HepG2 (cell line): ENCODE data around the gene AK4. TPM values are rescaled to one million over a fixed set of nuclear protein-coding genes. Genes with fewer than 3 reads are reported as not detected.
A peak's percentile ranks its signal among the peaks of the same experiment; 100 is the strongest.

Experiments used
- ATAC-seq: fragments of 200-7000 bp; cut with Tn5 transposase; 3 replicates; pipeline ENCODE4 v1.9.1; 2020; ENCODE audit warnings: mild to moderate bottlenecking, moderate library complexity
- BruUV-seq: library from RNA; stranded (reverse); fragments of 400-500 nt; replicated peaks from 2 replicates; lab custom pipeline; 2021; lab: Mats Ljungman, UMichigan
- CTCF ChIA-PET: fragments of 300-600 bp; formaldehyde crosslinking; extraction: SDS; loops from one replicate; lab custom pipeline; 2021; ENCODE audit warnings: low total read pairs, inconsistent platforms, low intra/inter-chr PET ratio; lab: Yijun Ruan, JAX
- POLR2A ChIA-PET: fragments of 350-600 bp; sonication (Branson Sonifier 250); formaldehyde crosslinking; loops from one replicate; lab custom pipeline; 2020; ENCODE audit warnings: antibody characterized with exemption, inconsistent platforms; lab: Yijun Ruan, JAX
- DNase-seq: peaks from one replicate; pipeline ENCODE4 v3.0.0-alpha.2; 2015; ENCODE audit warnings: low spot score
- FAIRE-seq: peaks from 3 replicates; lab custom pipeline; 2011; peaks lifted over from hg19 to GRCh38; lab: Jason Lieb, UNC
- H2AFZ ChIP-seq: one replicate; pipeline ENCODE4 v1.6.1; 2011; ENCODE audit warnings: low read length, inconsistent platforms
- H3K27ac ChIP-seq: fragments of 300-600 bp; 3 replicates; pipeline ENCODE4 v1.8.0; 2011; ENCODE audit warnings: mixed run types, mild to moderate bottlenecking, mixed read lengths, low read length, inconsistent platforms; ENCODE audit not compliant: insufficient read depth; ENCODE audit errors: extremely low read length
- H3K27me3 ChIP-seq, 2 experiments: fragments of 200-600 bp in 1 of 2; 2 replicates in 1 of 2; 3 replicates in 1 of 2; pipeline versions ENCODE4 v1.6.0 to v1.8.0; 2011; ENCODE audit warnings: low read length in 2 of 2, mild to moderate bottlenecking in 2 of 2, moderate library complexity in 2 of 2, inconsistent platforms in 1 of 2; ENCODE audit not compliant: insufficient read depth in 2 of 2, control insufficient read depth in 1 of 2
- H3K36me3 ChIP-seq, 2 experiments: fragments of 200-600 bp in 1 of 2; replicated peaks in 1 of 2; 2 replicates in 1 of 2; 3 replicates in 1 of 2; pipeline versions ENCODE4 v1.5.1 to v1.8.0; 2011; ENCODE audit warnings: low read length in 2 of 2, inconsistent platforms in 1 of 2; ENCODE audit not compliant: insufficient read depth in 2 of 2, control insufficient read depth in 1 of 2
- H3K4me1 ChIP-seq: 2 replicates; pipeline ENCODE4 v1.5.1; 2012; ENCODE audit warnings: low read length, inconsistent platforms; ENCODE audit not compliant: insufficient read depth
- H3K4me2 ChIP-seq: 2 replicates; pipeline ENCODE4 v1.6.0; 2011; ENCODE audit warnings: low read depth, low read length, inconsistent platforms
- H3K4me3 ChIP-seq, 3 experiments: fragments of 200-600 bp in 1 of 3; sonication (generic), shearing (Covaris generic) in 1 of 3; replicated peaks in 1 of 3; 2 replicates each; pipeline ENCODE4 v1.5.1; 2011 to 2016; ENCODE audit warnings: low read length in 3 of 3, inconsistent platforms in 2 of 3, low read depth in 2 of 3, mild to moderate bottlenecking in 2 of 3, control low read depth in 1 of 3, mixed read lengths in 1 of 3; ENCODE audit not compliant: insufficient read depth in 1 of 3
- H3K79me2 ChIP-seq: one replicate; pipeline ENCODE4 v1.6.1; 2011; ENCODE audit warnings: low read length, inconsistent platforms; ENCODE audit not compliant: insufficient read depth
- H3K9ac ChIP-seq: 2 replicates; pipeline ENCODE4 v1.6.0; 2011; ENCODE audit warnings: mild to moderate bottlenecking, low read depth, low read length, inconsistent platforms; ENCODE audit not compliant: insufficient read depth
- H3K9me3 ChIP-seq: 2 replicates; pipeline ENCODE4 v1.5.1; 2012; ENCODE audit warnings: mild to moderate bottlenecking, low read length
- H4K20me1 ChIP-seq: 2 replicates; pipeline ENCODE4 v1.6.0; 2011; ENCODE audit warnings: inconsistent platforms, mild to moderate bottlenecking, low read length, moderate library complexity; ENCODE audit not compliant: insufficient read depth
- ASH2L ChIP-seq: fragments of 300-600, 200-600 bp; sonication (generic); IDR thresholded peaks from 2 replicates; pipeline ENCODE4 v1.7.0; 2017; ENCODE audit warnings: low read depth, mild to moderate bottlenecking, moderate library complexity, mixed read lengths, low read length; ENCODE audit not compliant: insufficient read length
- EED ChIP-seq: sonication (generic); formaldehyde crosslinking; IDR thresholded peaks from 2 replicates; pipeline ENCODE4 v1.5.0; 2020; ENCODE audit warnings: mild to moderate bottlenecking, missing genetic modification reagents
- FOXA3 ChIP-seq: IDR thresholded peaks from 2 replicates; pipeline ENCODE4 v1.6.1; 2016; ENCODE audit warnings: missing genetic modification reagents, missing compliant biosample characterization
- FOXM1 ChIP-seq: sonication (generic); formaldehyde crosslinking; IDR thresholded peaks from 2 replicates; pipeline ENCODE4 v1.5.0; 2020; ENCODE audit warnings: missing genetic modification reagents
- KLF16 ChIP-seq, 2 experiments: sonication (generic) in 1 of 2; formaldehyde crosslinking in 1 of 2; IDR thresholded peaks; 2 replicates each; pipeline versions ENCODE4 v1.6.1 to v1.8.0; 2016 to 2023; ENCODE audit warnings: missing genetic modification reagents in 2 of 2, missing compliant biosample characterization in 1 of 2
- PCBP2 ChIP-seq: fragments of 200-400 bp; formaldehyde crosslinking; optimal IDR thresholded peaks from 2 replicates; pipeline ENCODE3; 2018; ENCODE audit warnings: low read length, low read depth; ENCODE audit not compliant: poor library complexity, severe bottlenecking
- RELA ChIP-seq: sonication (generic); formaldehyde crosslinking; IDR thresholded peaks from 2 replicates; pipeline ENCODE4 v1.4.0; 2020; ENCODE audit warnings: missing genetic modification reagents
- SAP130 ChIP-seq: IDR thresholded peaks from 2 replicates; pipeline ENCODE4 v1.6.1; 2016; ENCODE audit warnings: low read depth
- SATB2 ChIP-seq: sonication (generic); formaldehyde crosslinking; IDR thresholded peaks from 2 replicates; pipeline ENCODE4 v1.5.0; 2020; ENCODE audit warnings: missing genetic modification reagents
- SETDB1 ChIP-seq: sonication (generic); formaldehyde crosslinking; IDR thresholded peaks from 2 replicates; pipeline ENCODE4 v1.5.1; 2020; ENCODE audit warnings: missing genetic modification reagents, mild to moderate bottlenecking, borderline replicate concordance
- SOX13 ChIP-seq, 3 experiments: fragments of 450-650 bp in 1 of 3; sonication (generic) in 1 of 3; formaldehyde crosslinking in 1 of 3; IDR thresholded peaks in 2 of 3; conservative IDR thresholded peaks in 1 of 3; 2 replicates each; pipeline versions ENCODE4 v1.5.0 to v1.6.1; 2016 to 2020; ENCODE audit warnings: antibody characterized with exemption in 1 of 3, mild to moderate bottlenecking in 1 of 3, missing compliant biosample characterization in 1 of 3, missing genetic modification reagents in 1 of 3, moderate library complexity in 1 of 3
- SOX5 ChIP-seq: IDR thresholded peaks from 2 replicates; pipeline ENCODE4 v1.6.1; 2016; ENCODE audit warnings: borderline replicate concordance
- YEATS4 ChIP-seq: sonication (generic); formaldehyde crosslinking; IDR thresholded peaks from 2 replicates; pipeline ENCODE4 v1.4.0; 2020; ENCODE audit warnings: missing genetic modification reagents, borderline replicate concordance
- ZNF703 ChIP-seq: sonication (generic); formaldehyde crosslinking; IDR thresholded peaks from 2 replicates; pipeline ENCODE4 v1.5.1; 2020; ENCODE audit warnings: missing genetic modification reagents, mild to moderate bottlenecking, moderate library complexity, borderline replicate concordance
- in situ Hi-C: cut with HindIII; loops from 2 replicates; pipeline ENCODE4 v1.10.0; 2017; ENCODE audit warnings: low pct_unique_long_range_greater_than_20kb; ENCODE audit not compliant: extremely low pct_ligation_motif_present
- intact Hi-C: fragments of 100-400 bp; cut with micrococcal nuclease; formaldehyde crosslinking; loops from one replicate; pipeline ENCODE4 v1.10.0; 2022; ENCODE audit not compliant: unreplicated experiment
- polyA plus RNA-seq, 8 experiments: library from polyadenylated mRNA; depleted of rRNA in 3 of 8; stranded (reverse) in 7 of 8; unstranded in 1 of 8; fragments of >200 nt; fragmentation: Illumina TruSeq in 4 of 8; extraction: Trizol in 4 of 8; gene quantifications; 2 replicates each; pipeline versions ENCODE4 v1.2.1 to v1.2.3, GENCODE V29; 2011 to 2016; ENCODE audit warnings: low read depth in 4 of 8, missing spikeins in 1 of 8, mixed read lengths in 1 of 8; ENCODE audit not compliant: insufficient read depth in 1 of 8
- total RNA-seq, 5 experiments: library from RNA; depleted of rRNA; stranded (reverse); fragments of >200 nt; fragmentation: Illumina TruSeq; extraction: Trizol; gene quantifications; 2 replicates each; pipeline ENCODE4 v1.2.3, GENCODE V29; 2016; ENCODE audit warnings: low read depth in 1 of 5
- TF ChIP-seq, protein P1 (sequence below): sonication (generic); formaldehyde crosslinking; IDR thresholded peaks from 2 replicates; pipeline ENCODE4 v1.5.0; 2020; ENCODE audit warnings: missing genetic modification reagents, mild to moderate bottlenecking, borderline replicate concordance
- TF ChIP-seq, protein P2 (sequence below): sonication (generic); formaldehyde crosslinking; IDR thresholded peaks from 2 replicates; pipeline ENCODE4 v1.5.0; 2020; ENCODE audit warnings: mild to moderate bottlenecking, missing genetic modification reagents
- TF ChIP-seq, protein P3 (sequence below): sonication (generic); formaldehyde crosslinking; IDR thresholded peaks from 2 replicates; pipeline ENCODE4 v1.4.0; 2020; ENCODE audit warnings: missing genetic modification reagents, low read depth, mild to moderate bottlenecking, borderline replicate concordance

The AK4 gene
- total and polyA plus RNA-seq, 2 of the 13 experiments (the other 11 are each of a cell fraction or from before 2014, with no cell fraction given) = 110 to 160 TPM

DNA sequence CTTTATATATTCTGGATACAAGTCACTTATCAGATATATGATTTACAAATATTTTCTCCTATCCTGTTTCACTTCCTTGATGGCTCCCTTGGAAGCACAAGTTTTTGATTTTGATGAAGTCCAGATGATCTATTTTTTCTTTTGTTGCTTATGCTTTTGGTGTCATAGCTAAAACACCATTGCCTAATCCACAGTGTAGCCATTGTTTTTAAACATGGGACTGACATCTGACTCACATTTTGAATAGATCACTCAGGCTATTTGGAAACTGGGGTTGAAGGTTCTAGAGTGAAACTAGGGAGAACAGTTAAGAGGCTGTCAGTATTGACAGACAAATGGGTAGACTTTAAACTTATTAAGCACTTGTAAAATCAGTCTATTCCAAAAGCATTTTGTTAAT is 16.6 kb downstream of the AK4 start:
- ATAC-seq (peak; percentile 20; the same call in 1 of the 3 replicates), FAIRE-seq (no peak)
- no peak overlapping the region for H3K9ac ChIP-seq
- TF ChIP-seq ZNF703 (no peak), SOX13 (IDR thresholded peaks at IDR 0.05) (no peak), SOX13 (CRISPR knock-in tag; conservative IDR thresholded peaks at IDR 0.05 in 1 of 2, IDR thresholded peaks at IDR 0.05 in 1 of 2) (peak in 1 of 2 experiments; percentile 66; a peak in 2 of 4 replicates), RELA (CRISPR knock-in tag) (no peak), FOXA3 (CRISPR knock-in tag) (peak; percentile 35; the same call in 1 of the 2 replicates), SETDB1 (CRISPR knock-in tag) (no peak), KLF16 (CRISPR knock-in tag; IDR thresholded peaks at IDR 0.05) (no peak), FOXM1 (CRISPR knock-in tag) (no peak), SAP130 (peak; percentile 43; the same call in 1 of the 2 replicates), PCBP2 (no peak), EED (no peak), SATB2 (CRISPR knock-in tag) (no peak), YEATS4 (CRISPR knock-in tag) (no peak), SOX5 (peak; percentile 60; the same call in 1 of the 2 replicates), ASH2L (no peak)
- TF ChIP-seq, protein P1, sequence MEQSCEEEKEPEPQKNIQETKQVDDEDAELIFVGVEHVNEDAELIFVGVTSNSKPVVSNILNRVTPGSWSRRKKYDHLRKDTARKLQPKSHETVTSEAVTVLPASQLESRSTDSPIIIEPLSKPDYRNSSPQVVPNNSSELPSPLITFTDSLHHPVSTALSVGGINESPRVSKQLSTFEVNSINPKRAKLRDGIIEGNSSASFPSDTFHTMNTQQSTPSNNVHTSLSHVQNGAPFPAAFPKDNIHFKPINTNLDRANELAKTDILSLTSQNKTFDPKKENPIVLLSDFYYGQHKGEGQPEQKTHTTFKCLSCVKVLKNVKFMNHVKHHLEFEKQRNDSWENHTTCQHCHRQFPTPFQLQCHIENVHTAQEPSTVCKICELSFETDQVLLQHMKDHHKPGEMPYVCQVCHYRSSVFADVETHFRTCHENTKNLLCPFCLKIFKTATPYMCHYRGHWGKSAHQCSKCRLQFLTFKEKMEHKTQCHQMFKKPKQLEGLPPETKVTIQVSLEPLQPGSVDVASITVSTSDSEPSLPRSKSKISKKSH (CRISPR knock-in tag) = no peak
- TF ChIP-seq, protein P2, sequence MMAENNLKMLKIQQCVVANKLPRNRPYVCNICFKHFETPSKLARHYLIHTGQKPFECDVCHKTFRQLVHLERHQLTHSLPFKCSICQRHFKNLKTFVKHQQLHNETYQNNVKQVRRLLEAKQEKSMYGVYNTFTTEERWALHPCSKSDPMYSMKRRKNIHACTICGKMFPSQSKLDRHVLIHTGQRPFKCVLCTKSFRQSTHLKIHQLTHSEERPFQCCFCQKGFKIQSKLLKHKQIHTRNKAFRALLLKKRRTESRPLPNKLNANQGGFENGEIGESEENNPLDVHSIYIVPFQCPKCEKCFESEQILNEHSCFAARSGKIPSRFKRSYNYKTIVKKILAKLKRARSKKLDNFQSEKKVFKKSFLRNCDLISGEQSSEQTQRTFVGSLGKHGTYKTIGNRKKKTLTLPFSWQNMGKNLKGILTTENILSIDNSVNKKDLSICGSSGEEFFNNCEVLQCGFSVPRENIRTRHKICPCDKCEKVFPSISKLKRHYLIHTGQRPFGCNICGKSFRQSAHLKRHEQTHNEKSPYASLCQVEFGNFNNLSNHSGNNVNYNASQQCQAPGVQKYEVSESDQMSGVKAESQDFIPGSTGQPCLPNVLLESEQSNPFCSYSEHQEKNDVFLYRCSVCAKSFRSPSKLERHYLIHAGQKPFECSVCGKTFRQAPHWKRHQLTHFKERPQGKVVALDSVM (CRISPR knock-in tag) = no peak
- TF ChIP-seq, protein P3, sequence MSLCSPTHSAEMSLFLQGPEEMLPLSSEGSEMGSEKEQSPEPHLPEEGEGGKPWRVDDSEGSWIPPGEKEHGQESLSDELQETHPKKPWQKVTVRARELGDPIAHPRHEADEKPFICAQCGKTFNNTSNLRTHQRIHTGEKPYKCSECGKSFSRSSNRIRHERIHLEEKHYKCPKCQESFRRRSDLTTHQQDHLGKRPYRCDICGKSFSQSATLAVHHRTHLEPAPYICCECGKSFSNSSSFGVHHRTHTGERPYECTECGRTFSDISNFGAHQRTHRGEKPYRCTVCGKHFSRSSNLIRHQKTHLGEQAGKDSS (CRISPR knock-in tag) = no peak

More for the DNA sequence above, 16.6 kb downstream of the AK4 start:
- intact Hi-C loops (no loop called here), in situ Hi-C loops (no loop called here)
- no peak overlapping the region for H2AFZ ChIP-seq
- no peak overlapping the region for H3K4me2 ChIP-seq
- peaks cover 14% of the 10 kb centered on the region for H4K20me1 ChIP-seq
- peaks cover 100% of the 10 kb centered on the region for H3K4me1 ChIP-seq
- H3K27me3 ChIP-seq = no peaks in the 10 kb centered on the region
- H3K79me2 ChIP-seq = peaks cover 99% of the 10 kb centered on the region
- peak; percentile 65 for DNase-seq
- ChIA-PET POLR2A (interaction anchor here (1.2 kb wide), 1 partner anchor 14 kb away, joined by 3 read pairs; no protein-coding TSS in a partner anchor), CTCF (no interaction called here)
- H3K36me3 ChIP-seq = peaks cover 0 to 7% of the 10 kb centered on the region in 2 experiments; a peak in 4 of 5 replicates
- BruUV-seq = no TSS peak
- H3K27ac ChIP-seq = no peak overlapping the region
- H3K4me3 ChIP-seq = no peak overlapping the region
- H3K9me3 ChIP-seq = no peaks in the 10 kb centered on the region
